CD4-positive, alpha-beta T cell treated with Interleukin-4 for 1 hour (primary cell): Measurements from ENCODE around the gene CD28.
"Not testable (repeated sequence)": the region's sequence is repeated elsewhere in the genome, so short reads cannot be mapped to it uniquely, and the experiment has no call there.

ENCODE experiments used
- DNase-seq, 2 donors: peaks; one replicate each; pipeline ENCODE4 v3.0.0-alpha.2; 2020 to 2022

Gene CD28

GRCh38 chr2:203688798-203689197 lies 17.6 kb upstream of the CD28 start:
- DNase-seq: peak in 1 of 2 donors; percentile 28

DNA sequence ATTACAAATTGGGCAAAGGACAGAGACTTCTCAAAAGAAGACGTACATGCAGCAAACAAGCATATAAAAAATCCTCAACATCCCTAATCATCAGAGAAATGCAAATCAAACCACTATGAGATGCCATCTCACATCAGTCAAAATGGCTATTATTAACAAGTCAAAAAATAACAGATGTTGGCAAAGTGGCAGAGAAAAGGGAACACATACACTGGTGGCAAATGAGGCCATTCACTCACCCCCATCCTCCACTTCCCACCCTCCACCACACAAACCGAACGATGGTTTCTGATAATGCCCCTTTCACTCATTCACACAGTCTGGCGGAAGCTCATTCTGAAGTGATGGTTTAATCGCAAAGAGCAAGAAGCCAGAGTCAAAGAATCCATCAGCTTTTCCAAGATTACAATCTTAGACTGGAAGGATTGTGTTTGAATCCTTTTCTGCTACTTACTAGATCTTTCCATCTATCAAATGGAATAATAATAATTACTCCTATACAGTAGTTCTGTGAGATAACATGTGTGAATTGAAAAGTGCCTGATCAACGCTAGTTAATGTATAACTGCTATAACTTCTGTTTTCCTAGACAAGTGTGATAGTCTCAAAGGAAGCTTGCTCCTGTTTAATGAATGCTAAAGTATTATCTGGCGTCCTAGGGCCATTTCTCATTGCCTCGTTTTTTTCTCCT lies 16.9 kb upstream of the CD28 start:
- peak in 1 of 2 donors; percentile 27 for DNase-seq

GRCh38 chr2:203690117-203690431 lies 16.4 kb upstream of the CD28 start:
- no peak for DNase-seq

GRCh38 chr2:203690441-203691047 lies 15.9 kb upstream of the CD28 start:
- DNase-seq: no peak

DNA sequence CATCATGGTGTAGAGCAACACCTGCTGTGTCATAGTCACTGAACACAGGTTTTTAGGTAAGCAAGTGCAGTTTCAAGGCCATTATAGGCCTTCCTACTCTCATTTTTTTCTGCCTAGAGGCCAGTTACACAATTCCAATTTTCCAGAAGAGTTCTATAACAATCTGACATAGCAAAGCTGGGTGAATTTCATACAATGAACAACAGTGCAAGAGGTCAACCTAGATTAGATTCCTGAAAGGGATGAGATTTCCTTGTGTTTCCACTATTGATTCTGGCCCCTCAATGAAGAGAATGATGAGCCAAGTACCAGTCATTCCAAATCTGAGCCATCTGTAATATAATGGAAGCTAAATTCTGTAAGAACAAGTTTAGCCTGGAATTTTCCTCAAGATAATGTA lies 15.3 kb upstream of the CD28 start:
- DNase-seq: no peak

- no peak for DNase-seq
Observed at GRCh38 chr2:203692031-203692710, 14.3 kb upstream of the CD28 start.

DNA sequence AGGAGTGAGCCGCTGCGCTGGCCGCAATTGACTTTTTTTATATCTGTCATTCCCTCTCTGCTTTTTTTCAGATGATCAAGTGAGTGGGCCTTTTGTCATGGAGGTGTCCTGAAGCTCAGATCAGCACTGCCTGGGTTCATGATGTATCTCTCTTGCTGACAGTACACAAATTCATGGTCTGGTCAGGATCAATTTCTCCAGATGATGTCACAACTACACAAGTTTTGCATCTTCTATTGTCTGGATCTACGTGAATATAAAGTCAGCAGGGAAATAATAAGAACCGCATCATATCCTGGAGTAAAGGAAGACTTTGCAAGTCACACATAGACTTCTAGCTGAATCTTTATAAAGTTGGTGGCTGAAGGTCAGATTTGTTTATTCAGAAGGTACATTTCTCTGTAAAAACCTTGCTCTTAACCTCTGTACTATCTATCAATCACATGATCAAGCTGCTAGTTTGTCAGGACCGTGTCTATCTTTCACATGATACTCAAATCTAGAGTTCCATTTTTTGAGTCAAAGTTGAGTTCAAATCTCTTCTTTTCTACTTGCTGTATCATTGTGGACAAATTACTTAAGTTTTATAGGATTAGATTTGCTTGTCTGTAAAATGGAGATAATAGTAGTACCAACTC lies 13.1 kb upstream of the CD28 start:
- DNase-seq: no peak

DNA sequence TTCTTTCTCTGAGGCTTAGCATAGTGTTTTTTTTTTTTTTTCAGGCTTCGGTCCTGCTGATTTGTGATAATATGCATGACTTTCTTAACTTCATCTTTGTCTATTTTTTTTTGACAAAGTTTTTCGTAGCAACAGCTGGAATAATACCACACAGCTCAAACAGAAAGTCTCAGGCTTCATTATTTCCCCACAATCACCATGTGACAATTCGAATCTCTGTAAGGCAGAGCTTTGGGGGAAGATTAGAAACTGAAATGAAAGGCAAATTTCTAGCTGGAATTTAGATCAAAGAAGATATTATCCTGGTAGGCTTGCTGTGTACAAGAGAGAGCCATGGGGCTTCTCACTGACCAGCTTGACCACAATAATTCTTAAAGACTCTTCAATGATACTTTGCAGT lies 12.2 kb upstream of the CD28 start:
- DNase-seq: no peak

- no peak for DNase-seq
Observed at GRCh38 chr2:203697190-203697589, 9.2 kb upstream of the CD28 start.

DNA sequence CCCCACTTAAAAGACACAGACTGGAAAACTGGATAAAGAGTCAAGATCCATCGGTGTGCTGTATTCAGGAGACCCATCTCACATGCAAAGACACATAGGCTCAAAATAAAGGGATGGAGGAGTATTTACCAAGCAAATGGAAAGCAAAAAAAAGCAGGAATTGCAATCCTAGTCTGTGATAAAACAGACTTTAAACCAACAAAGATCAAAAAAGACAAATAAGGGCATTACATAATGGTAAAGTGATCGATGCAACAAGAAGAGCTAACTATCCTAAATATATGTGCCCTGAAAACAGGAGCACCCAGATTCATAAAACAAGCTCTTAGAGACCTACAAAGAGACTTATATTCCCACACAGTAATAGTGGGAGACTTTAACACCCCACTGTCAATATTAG lies 8.7 kb upstream of the CD28 start:
- not testable (repeated sequence) for DNase-seq

GRCh38 chr2:203698410-203698809 lies 8.0 kb upstream of the CD28 start:
- DNase-seq: not testable (repeated sequence)

- peak in 1 of 2 donors; percentile 48 for DNase-seq
Observed at GRCh38 chr2:203704430-203704829, 2.0 kb upstream of the CD28 start.

- peak; percentile 51 to 67 for DNase-seq
Observed at GRCh38 chr2:203705178-203705577, 1.3 kb upstream of the CD28 start.

- peak in 1 of 2 donors; percentile 55 for DNase-seq
Observed at GRCh38 chr2:203707530-203707929, 1.1 kb downstream of the CD28 start.

- no peak for DNase-seq
Observed at GRCh38 chr2:203708846-203709396, 2.5 kb downstream of the CD28 start.

DNA sequence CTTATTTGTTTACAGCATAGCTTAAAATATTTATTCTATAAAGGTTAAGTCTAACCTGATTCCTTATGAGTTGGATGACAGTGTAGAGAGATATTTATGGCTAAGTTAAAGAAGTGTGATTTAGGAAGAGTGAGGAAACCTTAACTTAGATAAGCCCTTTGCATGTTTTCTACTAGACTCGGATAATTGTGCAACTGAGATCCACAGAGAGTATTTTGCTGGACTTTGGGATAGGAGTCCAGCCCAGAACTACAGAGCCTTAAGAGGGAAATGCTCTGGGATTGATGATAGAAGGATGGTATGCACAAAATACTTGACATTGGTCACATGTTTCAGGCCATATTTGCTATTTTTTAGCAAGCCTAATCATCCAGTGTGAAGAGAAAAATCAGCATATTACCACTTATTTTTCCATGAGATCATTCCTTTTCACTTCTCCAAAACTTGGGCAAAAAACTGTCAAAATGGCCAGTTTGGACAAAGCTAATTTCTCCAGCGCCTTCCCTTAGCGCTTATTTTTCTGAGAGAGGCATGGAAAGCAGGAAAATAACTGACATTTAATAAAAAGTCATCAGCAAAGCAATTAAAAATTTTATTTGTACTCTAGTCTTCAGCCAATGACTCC lies 3.1 kb downstream of the CD28 start:
- no peak for DNase-seq

GRCh38 chr2:203710226-203710625 lies 3.8 kb downstream of the CD28 start:
- DNase-seq: no peak

DNA sequence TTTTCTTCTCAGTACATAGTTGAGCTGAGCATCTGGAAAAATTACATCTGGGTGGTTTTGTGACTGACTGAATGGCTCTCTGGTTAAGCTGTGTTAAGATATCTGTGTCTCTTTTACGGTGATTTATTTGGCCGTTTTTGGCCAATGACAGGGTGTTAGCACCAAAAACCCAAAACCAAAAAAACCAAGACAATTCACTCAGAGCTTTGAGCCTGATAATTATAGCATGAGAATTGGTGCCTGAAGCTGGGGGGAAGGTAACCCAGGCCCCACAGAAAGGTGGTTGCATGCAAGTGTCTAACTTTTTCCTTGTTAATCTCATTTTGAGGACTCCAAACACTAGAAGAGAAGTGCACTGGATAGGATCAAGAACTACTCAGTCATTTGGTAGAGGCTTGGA lies 4.5 kb downstream of the CD28 start:
- no peak for DNase-seq

GRCh38 chr2:203711399-203711798 lies 5.0 kb downstream of the CD28 start:
- DNase-seq: no peak

GRCh38 chr2:203713381-203713780 lies 6.9 kb downstream of the CD28 start:
- DNase-seq: no peak

GRCh38 chr2:203714112-203714511 lies 7.7 kb downstream of the CD28 start:
- DNase-seq: no peak

- DNase-seq: no peak
Observed at GRCh38 chr2:203715744-203716143, 9.3 kb downstream of the CD28 start.

DNA sequence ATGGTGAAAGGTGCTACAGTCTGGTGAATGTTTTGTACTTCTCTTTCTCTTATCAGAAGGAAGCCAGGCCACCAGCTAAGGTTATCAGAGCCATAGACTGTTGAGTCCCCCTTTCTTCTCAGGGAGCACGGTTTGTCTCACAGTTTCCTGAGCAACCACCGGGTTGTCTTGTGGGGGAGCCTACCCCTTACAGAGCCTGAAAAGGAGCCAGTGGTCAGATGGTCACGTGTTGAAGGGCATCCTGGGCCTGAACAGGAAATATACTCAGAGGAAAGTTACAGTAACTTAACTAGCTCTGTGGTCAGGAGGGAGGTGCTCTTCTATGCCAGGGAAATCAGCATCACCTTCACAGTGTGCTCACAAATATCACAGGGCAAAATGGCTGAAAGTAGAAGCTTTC lies 11.6 kb downstream of the CD28 start:
- DNase-seq: peak; percentile 60 to 82
